Measurements from ENCODE around the gene RBM39. TPM values are rescaled to one million over a fixed set of nuclear protein-coding genes. Genes with fewer than 3 reads are reported as not detected.

The RBM39 gene
- total and polyA plus RNA-seq, 2 of the 8 experiments (the other 6 are each of a cell fraction or from before 2014, with no cell fraction given) = 78.0 to 219 TPM

- Histone ChIP-seq H3K18ac (ENCODE audit: extremely low read depth, low read length) (no peak overlapping the region), H2AK5ac (ENCODE audit: low read depth, low read length) (no peak overlapping the region), H3K79me2 (ENCODE audit: control insufficient read depth in 1 of 2, insufficient read depth in 2 of 2, low read length in 2 of 2) (peaks cover 71 to 87% of the 10 kb centered on the region in 2 experiments), H3K23me2 (ENCODE audit: low read depth, low read length) (peaks cover 9% of the 10 kb centered on the region), H3K27me3 (replicated peaks in 1 of 4; ENCODE audit: control insufficient read depth in 3 of 4, extremely low read depth in 1 of 4, insufficient read depth in 3 of 4, low read length in 3 of 4) (no peaks in the 10 kb centered on the region), H2BK15ac (ENCODE audit: low read length) (no peak overlapping the region), H3K4me3 (ENCODE audit: extremely low read depth in 1 of 4, insufficient read depth in 2 of 4, low read depth in 3 of 4, low read length in 4 of 4) (peak overlapping the region in 1 of 4 experiments; percentile 92; a peak in 2 of 8 replicates), H3K9ac (replicated peaks in 1 of 4; ENCODE audit: extremely low read depth in 1 of 4, low read depth in 3 of 4, low read length in 3 of 4) (no peak overlapping the region), H3K23ac (ENCODE audit: insufficient read length) (no peak overlapping the region), H3K79me1 (ENCODE audit: low read depth, low read length) (no peaks in the 10 kb centered on the region), H4K8ac (ENCODE audit: extremely low read depth, insufficient read depth, low read length) (no peak overlapping the region), H3K9me3 (ENCODE audit: insufficient read depth in 2 of 2, low read depth in 1 of 2, low read length in 1 of 2) (no peaks in the 10 kb centered on the region), H3K36me3 (ENCODE audit: control insufficient read depth in 2 of 4, insufficient read depth in 4 of 4, low read length in 3 of 4) (no peaks in the 10 kb centered on the region), H4K20me1 (replicated peaks in 1 of 2; ENCODE audit: control insufficient read depth in 1 of 2, insufficient read depth in 2 of 2, low read length in 2 of 2) (peaks cover 51 to 56% of the 10 kb centered on the region in 2 experiments), H3K4ac (replicated peaks; ENCODE audit: insufficient read length, low read depth, low read length) (no peak overlapping the region), H2BK5ac (ENCODE audit: low read depth, low read length) (no peak overlapping the region), H3K56ac (replicated peaks; ENCODE audit: insufficient read length, low read depth, low read length) (no peak overlapping the region), H2BK20ac (ENCODE audit: low read length) (no peak overlapping the region), H2BK120ac (replicated peaks; ENCODE audit: low read depth, low read length) (no peak overlapping the region), H3K4me2 (ENCODE audit: insufficient read depth in 1 of 2, low read depth in 2 of 2, low read length in 2 of 2) (peak overlapping the region; percentile 31 to 93; a peak in 2 of 4 replicates), H3K27ac (ENCODE audit: low read depth, low read length) (no peak overlapping the region), H3K14ac (ENCODE audit: insufficient read length) (no peak overlapping the region), H4K5ac (ENCODE audit: insufficient read length, low read depth, low read length) (no peak overlapping the region), H3K4me1 (replicated peaks in 1 of 4; ENCODE audit: control insufficient read depth in 3 of 4, insufficient read depth in 4 of 4, low read length in 3 of 4) (peaks cover 0 to 7% (median 0%) of the 10 kb centered on the region in 4 experiments; a peak in 3 of 7 replicates), H2BK12ac (ENCODE audit: low read depth, low read length) (no peak overlapping the region), H4K91ac (replicated peaks; ENCODE audit: insufficient read length, low read length) (no peak overlapping the region), H2AFZ (ENCODE audit: low read length) (no peak overlapping the region)
- WGBS, 2 experiments (ENCODE audit: extremely low coverage in 1 of 2, insufficient coverage in 1 of 2, insufficient read length in 1 of 2, insufficient replicate concordance in 2 of 2, low coverage in 1 of 2, low lambda C conversion rate in 2 of 2, missing lambda C conversion rate in 1 of 2) = 88% methylated on average over 2 of the region's 2 CpGs; no CpG with 5 or more reads in 1 of the 2 experiments
- DNase-seq (ENCODE audit: low read depth in 1 of 2, low spot score in 2 of 2) (no peak), FAIRE-seq (no peak)
- CTCF ChIA-PET (ENCODE audit: partially characterized antibody) = interaction anchor here (1.6 to 2.0 kb wide), 2 partner anchors 12 to 43 kb away, joined by 3 to 6 read pairs; no protein-coding TSS in a partner anchor
- POLR2A ChIA-PET (ENCODE audit: partially characterized antibody) = interaction anchor here (1.1 to 2.5 kb wide), 8 partner anchors 9 to 223 kb away, joined by 3 to 10 read pairs (median 4); partner anchors contain the start of gene ERGIC3
- no peak for TF ChIP-seq MAX (IDR thresholded peaks at IDR 0.05)
- TF ChIP-seq SP4 (IDR thresholded peaks at IDR 0.05; ENCODE audit: low read length) = no peak
- TF ChIP-seq ATF3 (IDR thresholded peaks at IDR 0.05; ENCODE audit: insufficient read depth, low read depth, low read length) = no peak
- TF ChIP-seq HDAC6 (IDR thresholded peaks at IDR 0.05; ENCODE audit: low read depth, low read length) = no peak
- no peak for TF ChIP-seq E2F6 (IDR thresholded peaks at IDR 0.05)
- no peak for TF ChIP-seq GTF2F1 (IDR thresholded peaks at IDR 0.05; ENCODE audit: borderline replicate concordance, low read depth, low read length)
Observed at GRCh38 chr20:35661053-35661452, 81.0 kb downstream of the RBM39 start.
